HEK293 (cell line): ENCODE measurements around the gene PTPRH.

Experiments
- CTCF ChIP-seq: fragments of 450-650 bp; formaldehyde crosslinking; IDR thresholded peaks from 2 replicates; pipeline ENCODE4 v1.5.1; 2016; ENCODE audit warnings: missing biosample characterization, missing genetic modification characterization
- ZBTB10 ChIP-seq: fragments of 450-650 bp; formaldehyde crosslinking; IDR thresholded peaks from 2 replicates; pipeline ENCODE4 v1.5.1; 2016; ENCODE audit warnings: missing biosample characterization, missing genetic modification characterization
- ZBTB7A ChIP-seq: fragments of 450-650 bp; formaldehyde crosslinking; IDR thresholded peaks from 2 replicates; pipeline ENCODE4 v1.5.1; 2016; ENCODE audit warnings: low read depth, missing biosample characterization, missing genetic modification characterization
- ZNF174 ChIP-seq: fragments of 450-650 bp; formaldehyde crosslinking; IDR thresholded peaks from 2 replicates; pipeline ENCODE4 v1.5.0; 2017; ENCODE audit warnings: missing biosample characterization, mild to moderate bottlenecking, missing genetic modification characterization
- ZNF335 ChIP-seq: fragments of 450-650 bp; formaldehyde crosslinking; conservative IDR thresholded peaks from 2 replicates; pipeline ENCODE4 v1.5.1; 2016; ENCODE audit warnings: missing biosample characterization, missing genetic modification characterization
- ZNF596 ChIP-seq: fragments of 450-650 bp; IDR thresholded peaks from 2 replicates; pipeline ENCODE4 v1.5.0; 2018; ENCODE audit warnings: missing biosample characterization, mild to moderate bottlenecking, missing genetic modification characterization, moderate library complexity

- TF ChIP-seq ZNF335 (tag by site-specific recombination): no peak
- no peak for TF ChIP-seq CTCF
- no peak for TF ChIP-seq ZNF596 (tag by site-specific recombination)
- no peak for TF ChIP-seq ZNF174 (tag by site-specific recombination)
- TF ChIP-seq ZBTB10 (tag by site-specific recombination): no peak
- no peak for TF ChIP-seq ZBTB7A
Observed at GRCh38 chr19:55173186-55173713, 36.1 kb downstream of the PTPRH start.
